ENCODE measurements around the gene COX7A2.

The COX7A2 gene

GRCh38 chr6:75220357-75220756 is 23.2 kb downstream of the COX7A2 start:
- DNase-seq (ENCODE audit: low spot score) = no peak

GRCh38 chr6:75219263-75219662 is 24.3 kb downstream of the COX7A2 start:
- DNase-seq (ENCODE audit: low spot score) = no peak

GRCh38 chr6:75217193-75217592 is 26.4 kb downstream of the COX7A2 start:
- no peak for DNase-seq (ENCODE audit: low spot score)

- DNase-seq (ENCODE audit: low spot score) = no peak
These were observed 28.3 kb downstream of the COX7A2 start for GRCh38 chr6:75215291-75215690.

- no peak for DNase-seq (ENCODE audit: low spot score)
These were observed 29.9 kb downstream of the COX7A2 start for GRCh38 chr6:75213732-75214131.

- DNase-seq (ENCODE audit: low spot score) = no peak
These were observed 30.5 kb downstream of the COX7A2 start for GRCh38 chr6:75213112-75213511.

GRCh38 chr6:75211920-75212590 is 31.5 kb downstream of the COX7A2 start:
- DNase-seq (ENCODE audit: low spot score) = no peak

- DNase-seq (ENCODE audit: low spot score) = peak; percentile 52
These were observed 32.5 kb downstream of the COX7A2 start for GRCh38 chr6:75210885-75211739.

- no peak for DNase-seq (ENCODE audit: low spot score)
These were observed 34.3 kb downstream of the COX7A2 start for GRCh38 chr6:75209184-75209723.

GRCh38 chr6:75208298-75209183 is 35.1 kb downstream of the COX7A2 start:
- DNase-seq (ENCODE audit: low spot score) = peak; percentile 83

GRCh38 chr6:75206576-75207342 is 36.8 kb downstream of the COX7A2 start:
- no peak for DNase-seq (ENCODE audit: low spot score)

GRCh38 chr6:75205776-75206575 is 37.6 kb downstream of the COX7A2 start, which contains the start of gene COL12A1:
Gene COL12A1 (minus strand): TSS chr6:75206053. CDS start chr6:75202792, 3,261 bp downstream.
- DNase-seq (ENCODE audit: low spot score) = no peak

- DNase-seq (ENCODE audit: low spot score) = no peak
These were observed 38.4 kb downstream of the COX7A2 start for GRCh38 chr6:75204959-75205775.

GRCh38 chr6:75204217-75204958 is 39.2 kb downstream of the COX7A2 start:
- DNase-seq (ENCODE audit: low spot score) = peak; percentile 51

- DNase-seq (ENCODE audit: low spot score) = no peak
These were observed 39.9 kb downstream of the COX7A2 start for GRCh38 chr6:75203721-75204120.

GRCh38 chr6:75202676-75203131 is 40.9 kb downstream of the COX7A2 start:
- DNase-seq (ENCODE audit: low spot score) = no peak

GRCh38 chr6:75201901-75202672 is 41.5 kb downstream of the COX7A2 start:
- no peak for DNase-seq (ENCODE audit: low spot score)

GRCh38 chr6:75201021-75201420 is 42.6 kb downstream of the COX7A2 start:
- no peak for DNase-seq (ENCODE audit: low spot score)

Data from activated CD4-positive, alpha-beta T cell treated with anti-CD3 and anti-CD28 coated beads, Interleukin-2, Interleukin-4, amounts not matched to agents 100 ng/mL and 50 ng/mL, durations not matched to agents 16 hours and 8 hours (primary cell).